IPS DF 4.7 (cell line): Measurements from ENCODE around the gene ABCA5.
"Not testable (repeated sequence)": the region's sequence is repeated elsewhere in the genome, so short reads cannot be mapped to it uniquely, and the experiment has no call there.

ENCODE experiments used
- DNase-seq: peaks from one replicate; pipeline ENCODE4 v3.0.0-alpha.2; 2013; ENCODE audit warnings: low spot score; ENCODE audit errors: extremely low read depth

The ABCA5 gene

GRCh38 chr17:69208640-69209039 lies 118.3 kb downstream of the ABCA5 start:
- no peak for DNase-seq

- no peak for DNase-seq
Measured at GRCh38 chr17:69207151-69207550, 119.8 kb downstream of the ABCA5 start.

GRCh38 chr17:69198238-69198637 lies 128.7 kb downstream of the ABCA5 start:
- DNase-seq, result no peak

GRCh38 chr17:69196105-69196653 lies 130.8 kb downstream of the ABCA5 start:
- not testable (repeated sequence) for DNase-seq
